IPS DF 4.7 (cell line): Measurements from ENCODE around the gene ERC2.
"Not testable (repeated sequence)": the region's sequence is repeated elsewhere in the genome, so short reads cannot be mapped to it uniquely, and the experiment has no call there.

ENCODE experiments used
- DNase-seq: peaks from one replicate; pipeline ENCODE4 v3.0.0-alpha.2; 2013; ENCODE audit warnings: low spot score; ENCODE audit errors: extremely low read depth

Gene ERC2

GRCh38 chr3:56316944-56317343, 151.3 kb downstream of the ERC2 start:
- DNase-seq: no peak

GRCh38 chr3:56314842-56315241, 153.4 kb downstream of the ERC2 start:
- no peak for DNase-seq

GRCh38 chr3:56309465-56309864, 158.8 kb downstream of the ERC2 start:
- DNase-seq: no peak

GRCh38 chr3:56308471-56308870, 159.8 kb downstream of the ERC2 start:
- no peak for DNase-seq

GRCh38 chr3:56304069-56304468, 164.2 kb downstream of the ERC2 start:
- DNase-seq: no peak

- DNase-seq: peak; percentile 78
Measured at GRCh38 chr3:56303487-56303886, 164.8 kb downstream of the ERC2 start.

GRCh38 chr3:56302417-56302816, 165.8 kb downstream of the ERC2 start:
- DNase-seq: peak; percentile 36

GRCh38 chr3:56297281-56297840, 170.9 kb downstream of the ERC2 start:
- DNase-seq: no peak

- DNase-seq: no peak
Measured at GRCh38 chr3:56296361-56296760, 171.9 kb downstream of the ERC2 start.

GRCh38 chr3:56295161-56295560, 173.1 kb downstream of the ERC2 start:
- DNase-seq: no peak

- no peak for DNase-seq
Measured at GRCh38 chr3:56294286-56294685, 174.0 kb downstream of the ERC2 start.

GRCh38 chr3:56291953-56292352, 176.3 kb downstream of the ERC2 start:
- DNase-seq: no peak

- DNase-seq: no peak
Measured at GRCh38 chr3:56291244-56291680, 177.0 kb downstream of the ERC2 start.

GRCh38 chr3:56290374-56290773, 177.9 kb downstream of the ERC2 start:
- no peak for DNase-seq

GRCh38 chr3:56288258-56288657, 180.0 kb downstream of the ERC2 start:
- no peak for DNase-seq

- DNase-seq: no peak
Measured at GRCh38 chr3:56282341-56282740, 185.9 kb downstream of the ERC2 start.

GRCh38 chr3:56277236-56277635, 191.0 kb downstream of the ERC2 start:
- DNase-seq: no peak

GRCh38 chr3:56275120-56275519, 193.1 kb downstream of the ERC2 start:
- no peak for DNase-seq

- DNase-seq: no peak
Measured at GRCh38 chr3:56269755-56270535, 198.3 kb downstream of the ERC2 start.

- no peak for DNase-seq
Measured at GRCh38 chr3:56268616-56269383, 199.5 kb downstream of the ERC2 start.

GRCh38 chr3:56261852-56262251, 206.4 kb downstream of the ERC2 start:
- not testable (repeated sequence) for DNase-seq

- DNase-seq: no peak
Measured at GRCh38 chr3:56260262-56260661, 208.0 kb downstream of the ERC2 start.
